Neural cell (in vitro differentiated cells): ENCODE data around the gene GOLGA6L10. TPM values are rescaled to one million over a fixed set of nuclear protein-coding genes. Genes with fewer than 3 reads are reported as not detected.

Experiments used
- H2AFZ ChIP-seq: fragments of 200-600, 300-800 bp; sonication (generic), shearing (Covaris generic); 2 replicates; pipeline ENCODE4 v1.6.0; 2014; ENCODE audit warnings: low read depth, mild to moderate bottlenecking, antibody characterized with exemption, low read length, moderate library complexity
- H3F3A ChIP-seq: fragments of 200-600 bp; shearing (Covaris generic); 2 replicates; pipeline ENCODE4 v1.6.1; 2016; ENCODE audit warnings: mild to moderate bottlenecking, moderate library complexity, mixed read lengths, antibody characterized with exemption, low read length; ENCODE audit not compliant: insufficient read depth, poor library complexity, severe bottlenecking
- H3K27ac ChIP-seq: fragments of 200-600, 300-800 bp; sonication (generic), shearing (Covaris generic); 2 replicates; pipeline ENCODE4 v1.5.1; 2014; ENCODE audit warnings: mild to moderate bottlenecking, low read length, moderate library complexity
- H3K27me3 ChIP-seq: fragments of 300-800, 200-600 bp; sonication (generic), shearing (Covaris generic); 2 replicates; pipeline ENCODE4 v1.6.0; 2014; ENCODE audit warnings: mild to moderate bottlenecking, low read depth, low read length, moderate library complexity; ENCODE audit not compliant: insufficient read depth
- H3K36me3 ChIP-seq: fragments of 300-800, 200-600 bp; sonication (generic), shearing (Covaris generic); 2 replicates; pipeline ENCODE4 v1.5.1; 2014; ENCODE audit warnings: mild to moderate bottlenecking, antibody characterized with exemption, low read length, moderate library complexity; ENCODE audit not compliant: insufficient read depth
- H3K4me2 ChIP-seq: fragments of 300-800, 200-600 bp; sonication (generic), shearing (Covaris generic); 2 replicates; pipeline ENCODE4 v1.6.0; 2014; ENCODE audit warnings: mild to moderate bottlenecking, low read length
- H3K4me3 ChIP-seq: fragments of 300-800, 200-600 bp; sonication (generic), shearing (Covaris generic); 2 replicates; pipeline ENCODE4 v1.5.1; 2014; ENCODE audit warnings: mild to moderate bottlenecking, low read length, moderate library complexity
- H3K79me2 ChIP-seq: fragments of 200-600 bp; shearing (Covaris generic); replicated peaks from 2 replicates; pipeline ENCODE4 v1.6.0; 2014; ENCODE audit warnings: mild to moderate bottlenecking, low read length, moderate library complexity; ENCODE audit not compliant: insufficient read depth
- H3K9ac ChIP-seq: fragments of 300-800, 200-600 bp; sonication (generic), shearing (Covaris generic); 2 replicates; pipeline ENCODE4 v1.6.1; 2016; ENCODE audit warnings: mild to moderate bottlenecking, low read length, mixed read lengths
- H3K9me2 ChIP-seq: fragments of 200-600 bp; shearing (Covaris generic); 2 replicates; pipeline ENCODE4 v1.6.1; 2016; ENCODE audit warnings: mild to moderate bottlenecking, low read length, mixed read lengths; ENCODE audit not compliant: insufficient read depth
- H3K9me3 ChIP-seq: fragments of 200-600, 300-800 bp; sonication (generic), shearing (Covaris generic); 2 replicates; pipeline ENCODE4 v1.6.1; 2016; ENCODE audit warnings: mild to moderate bottlenecking, mixed run types, low read length, moderate library complexity, mixed read lengths
- H4K20me1 ChIP-seq: fragments of 200-600 bp; shearing (Covaris generic); 2 replicates; pipeline ENCODE4 v1.6.1; 2016; ENCODE audit warnings: mild to moderate bottlenecking, mixed run types; ENCODE audit not compliant: insufficient read depth
- CTCF ChIP-seq: fragments of 450-650 bp; IDR thresholded peaks from 2 replicates; pipeline ENCODE4 v1.5.1; 2014; ENCODE audit warnings: antibody characterized with exemption, mild to moderate bottlenecking, moderate library complexity; ENCODE audit not compliant: poor library complexity, severe bottlenecking
- EP300 ChIP-seq: fragments of 450-650 bp; conservative IDR thresholded peaks from 2 replicates; pipeline ENCODE4 v1.6.1; 2014; ENCODE audit warnings: antibody characterized with exemption, mild to moderate bottlenecking, moderate library complexity; ENCODE audit not compliant: poor library complexity, severe bottlenecking
- EZH2 ChIP-seq: fragments of 200-600, 300-800 bp; shearing (Covaris generic), sonication (generic); IDR thresholded peaks from 2 replicates; pipeline ENCODE4 v1.6.1; 2014; ENCODE audit warnings: antibody characterized with exemption, low read length, borderline replicate concordance, mild to moderate bottlenecking; ENCODE audit not compliant: insufficient read depth, poor library complexity, severe bottlenecking
- MXI1 ChIP-seq: fragments of 450-650 bp; conservative IDR thresholded peaks from 2 replicates; pipeline ENCODE4 v1.6.1; 2014; ENCODE audit warnings: antibody characterized with exemption, mild to moderate bottlenecking; ENCODE audit not compliant: poor library complexity, severe bottlenecking
- POLR2AphosphoS5 ChIP-seq: IDR thresholded peaks from 2 replicates; pipeline ENCODE4 v1.6.1; 2012
- RAD21 ChIP-seq: fragments of 450-650 bp; conservative IDR thresholded peaks from 2 replicates; pipeline ENCODE4 v1.6.1; 2014; ENCODE audit warnings: antibody characterized with exemption, mild to moderate bottlenecking, moderate library complexity
- REST ChIP-seq: IDR thresholded peaks from 2 replicates; pipeline ENCODE4 v1.6.1; 2012; ENCODE audit warnings: borderline replicate concordance
- SMC3 ChIP-seq: fragments of 450-650 bp; conservative IDR thresholded peaks from 2 replicates; pipeline ENCODE4 v1.6.1; 2014; ENCODE audit warnings: antibody characterized with exemption, mild to moderate bottlenecking, moderate library complexity; ENCODE audit not compliant: poor library complexity
- TAF1 ChIP-seq: IDR thresholded peaks from 2 replicates; pipeline ENCODE4 v1.6.1; 2012; ENCODE audit warnings: low read depth
- polyA plus RNA-seq: library from polyadenylated mRNA; depleted of rRNA; stranded (reverse); fragments of >200 nt; gene quantifications from 2 replicates; pipeline ENCODE4 v1.2.3, GENCODE V29; 2014

The GOLGA6L10 gene
- polyA plus RNA-seq, 1 donor from 2014 or later = 7.4 TPM

GRCh38 chr15:82297546-82297945 lies 51.7 kb downstream of the GOLGA6L10 start:
- TF ChIP-seq POLR2AphosphoS5 (no peak), EP300 (no peak), TAF1 (no peak), EZH2 (no peak), SMC3 (no peak), RAD21 (no peak), CTCF (no peak), REST (no peak), MXI1 (no peak)
- Histone ChIP-seq H4K20me1 (no peaks in the 10 kb centered on the region), H3K27ac (no peak overlapping the region), H3K4me3 (no peak overlapping the region), H3F3A (no peaks in the 10 kb centered on the region), H3K36me3 (no peaks in the 10 kb centered on the region), H3K27me3 (no peaks in the 10 kb centered on the region), H3K9ac (no peak overlapping the region), H3K4me2 (no peak overlapping the region), H2AFZ (no peak overlapping the region), H3K79me2 (no peaks in the 10 kb centered on the region), H3K9me3 (no peaks in the 10 kb centered on the region), H3K9me2 (no peaks in the 10 kb centered on the region)

- Histone ChIP-seq H3F3A (no peaks in the 10 kb centered on the region), H2AFZ (no peak overlapping the region), H4K20me1 (no peaks in the 10 kb centered on the region), H3K27ac (no peak overlapping the region), H3K9me2 (no peaks in the 10 kb centered on the region), H3K9ac (no peak overlapping the region), H3K79me2 (no peaks in the 10 kb centered on the region), H3K4me2 (no peak overlapping the region), H3K36me3 (no peaks in the 10 kb centered on the region), H3K27me3 (no peaks in the 10 kb centered on the region), H3K4me3 (no peak overlapping the region), H3K9me3 (no peaks in the 10 kb centered on the region)
- no peak for TF ChIP-seq EP300
These were observed 55.1 kb downstream of the GOLGA6L10 start for GRCh38 chr15:82294061-82294690.
